Activated CD4-positive, alpha-beta memory T cell treated with anti-CD3 and anti-CD28 coated beads, Interleukin-2, amount 10 ng/mL, durations not matched to agents 7 days and 5 days (primary cell): ENCODE data around the gene PDIA4. TPM values are rescaled to one million over a fixed set of nuclear protein-coding genes. Genes with fewer than 3 reads are reported as not detected.

Experiments
- CTCF ChIA-PET: fragments of 350-600 bp; sonication (Branson Sonifier 250); formaldehyde crosslinking; loops from one replicate; lab custom pipeline; 2021; ENCODE audit warnings: antibody characterized with exemption, inconsistent platforms; lab: Charles Lee
- POLR2A ChIA-PET: fragments of 350-600 bp; sonication (Branson Sonifier 250); formaldehyde crosslinking; loops from one replicate; lab custom pipeline; 2021; ENCODE audit warnings: antibody characterized with exemption; lab: Charles Lee
- DNase-seq: peaks from one replicate; pipeline ENCODE4 v3.0.0-alpha.2; 2020
- H3K27ac Mint-ChIP-seq: one replicate; pipeline ENCODE4 v1.8.0; 2021; ENCODE audit warnings: mild to moderate bottlenecking, mixed read lengths
- H3K27me3 Mint-ChIP-seq: one replicate; pipeline ENCODE4 v1.8.0; 2021; ENCODE audit warnings: mixed read lengths
- H3K36me3 Mint-ChIP-seq: one replicate; pipeline ENCODE4 v1.8.0; 2021; ENCODE audit warnings: low read depth, mixed read lengths
- H3K4me1 Mint-ChIP-seq: one replicate; pipeline ENCODE4 v1.8.0; 2021; ENCODE audit warnings: mixed read lengths
- H3K4me3 Mint-ChIP-seq: one replicate; pipeline ENCODE4 v1.8.0; 2021; ENCODE audit warnings: mild to moderate bottlenecking, mixed read lengths
- H3K9me3 Mint-ChIP-seq: one replicate; pipeline ENCODE4 v1.8.0; 2021; ENCODE audit warnings: mixed read lengths
- total RNA-seq, 2 experiments: library from RNA; stranded (reverse); gene quantifications; one replicate each; pipeline ENCODE4 v1.2.3, GENCODE V29; 2021

Gene PDIA4
- total RNA-seq, 2 experiments from 2014 or later, result 108 TPM

DNA sequence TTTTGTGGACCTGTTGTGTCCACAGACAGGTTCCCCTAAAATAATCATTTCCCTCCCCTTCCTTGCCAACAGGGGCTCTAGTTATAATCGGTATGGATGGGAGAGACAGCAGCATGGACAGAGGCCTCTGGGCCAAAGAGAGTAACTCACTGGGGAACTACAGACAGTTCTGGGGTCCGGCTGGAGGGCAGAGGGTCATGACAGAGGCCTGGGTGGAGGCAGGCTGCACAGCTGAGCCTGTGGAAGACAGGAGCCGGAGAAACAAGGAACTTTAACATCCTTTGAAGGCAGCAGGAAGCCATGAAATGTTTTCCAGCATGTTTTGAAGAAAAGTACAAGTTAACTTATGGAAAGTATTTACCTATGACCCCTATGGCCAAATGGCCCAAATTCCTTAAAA is 68.6 kb downstream of the PDIA4 start:
- no peaks in the 10 kb centered on the region for H3K36me3 Mint-ChIP-seq
- no peak overlapping the region for H3K27ac Mint-ChIP-seq
- H3K9me3 Mint-ChIP-seq, result no peaks in the 10 kb centered on the region
- H3K4me1 Mint-ChIP-seq, result peaks cover 21% of the 10 kb centered on the region
- H3K27me3 Mint-ChIP-seq, result peaks cover 3% of the 10 kb centered on the region
- DNase-seq, result no peak
- ChIA-PET POLR2A (interaction anchor here (1.6 kb wide), 1 partner anchor 18 kb away, joined by 4 read pairs; no protein-coding TSS in a partner anchor), CTCF (interaction anchor here (0.5 kb wide), 1 partner anchor 149 kb away, joined by 4 read pairs; no protein-coding TSS in a partner anchor)
- no peak overlapping the region for H3K4me3 Mint-ChIP-seq

DNA sequence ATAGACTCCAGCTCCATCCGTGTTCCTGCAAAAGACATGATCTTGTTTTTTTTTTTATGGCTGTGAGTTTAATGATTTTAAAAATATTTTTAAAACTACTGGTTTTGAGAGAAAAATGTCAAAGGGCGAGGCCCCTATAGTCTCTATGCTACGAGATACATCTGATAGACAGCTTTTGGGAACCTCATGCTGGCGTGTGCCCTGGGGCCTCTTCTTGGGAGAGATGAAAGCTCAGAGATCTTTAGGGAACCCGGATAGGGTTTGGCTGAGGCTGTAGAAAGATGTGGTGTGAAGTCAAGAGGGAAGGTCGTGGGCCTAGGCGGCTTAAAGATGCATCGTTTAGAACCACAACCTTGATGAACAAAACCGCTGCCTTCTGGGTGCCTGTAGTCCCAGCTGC is 70.2 kb downstream of the PDIA4 start:
- ChIA-PET POLR2A (no interaction called here), CTCF (interaction anchor here (0.7 to 1.4 kb wide), 3 partner anchors 8 to 788 kb away, joined by 3 to 4 read pairs (median 4); no protein-coding TSS in a partner anchor)
- Mint-ChIP-seq H3K27ac (no peak overlapping the region), H3K4me1 (peaks cover 7% of the 10 kb centered on the region), H3K27me3 (no peaks in the 10 kb centered on the region), H3K9me3 (no peaks in the 10 kb centered on the region), H3K4me3 (no peak overlapping the region), H3K36me3 (no peaks in the 10 kb centered on the region)
- DNase-seq, result no peak

DNA sequence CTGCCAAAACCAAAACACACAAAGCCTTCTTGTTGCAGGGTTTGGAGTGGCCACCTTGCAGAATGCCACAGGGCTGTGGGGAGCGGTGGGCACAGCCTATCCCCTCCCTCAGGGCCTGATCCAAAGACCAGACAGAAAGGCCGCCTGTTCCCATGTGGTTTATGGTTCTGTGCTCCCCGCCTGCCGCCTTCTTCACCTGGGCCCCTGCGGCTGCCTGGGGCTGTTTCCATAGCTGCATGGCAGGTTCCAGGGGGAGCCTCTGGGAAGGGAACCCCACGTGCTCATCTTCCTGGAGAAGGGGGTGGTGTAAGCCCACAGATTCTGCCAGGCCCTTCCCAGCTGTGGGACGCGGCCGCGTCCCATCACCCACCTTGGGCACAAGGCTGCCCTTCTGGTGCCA is 73.5 kb downstream of the PDIA4 start:
- Mint-ChIP-seq H3K27me3 (peaks cover 2% of the 10 kb centered on the region), H3K27ac (no peak overlapping the region), H3K9me3 (no peaks in the 10 kb centered on the region), H3K36me3 (no peaks in the 10 kb centered on the region), H3K4me3 (no peak overlapping the region), H3K4me1 (no peaks in the 10 kb centered on the region)
- CTCF ChIA-PET, result no interaction called here
- DNase-seq, result no peak
- POLR2A ChIA-PET, result no interaction called here

DNA sequence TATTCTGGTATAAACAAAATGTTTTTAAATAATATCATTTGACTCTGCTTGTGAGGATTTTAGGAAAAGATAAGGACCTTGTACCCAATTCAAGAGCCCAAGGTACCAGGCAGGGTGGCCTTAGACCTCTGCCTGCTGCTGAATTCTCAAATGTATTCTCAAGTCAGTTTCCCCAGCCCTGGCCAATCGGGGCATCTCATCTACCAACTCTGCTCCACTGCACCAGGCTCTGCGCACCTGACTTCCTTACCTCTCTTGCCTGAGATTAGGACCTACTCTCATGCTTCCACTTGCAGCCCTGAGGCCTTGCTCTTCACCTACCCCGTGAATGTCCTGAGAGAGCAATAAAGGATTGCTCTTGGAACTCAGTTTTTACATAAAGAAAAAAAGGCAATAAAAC is 74.6 kb downstream of the PDIA4 start:
- Mint-ChIP-seq H3K27ac (no peak overlapping the region), H3K4me3 (no peak overlapping the region), H3K4me1 (no peaks in the 10 kb centered on the region), H3K27me3 (peaks cover 2% of the 10 kb centered on the region), H3K9me3 (no peaks in the 10 kb centered on the region), H3K36me3 (no peaks in the 10 kb centered on the region)
- POLR2A ChIA-PET, result no interaction called here
- CTCF ChIA-PET, result no interaction called here
- no peak for DNase-seq

Other genes starting within 250 kb of the PDIA4 start
- 10 to 100 TPM; 87.7 to 88.4 TPM for gene EZH2, start 144.2 kb downstream of the PDIA4 start, total RNA-seq
- 1 to 10 TPM; 6.0 to 7.0 TPM for gene ZNF786, start 62.2 kb upstream of the PDIA4 start, total RNA-seq
- gene ZNF425, start 97.8 kb upstream of the PDIA4 start, total RNA-seq, result 1 to 10 TPM; 1.1 TPM
- 10 to 100 TPM; 12.1 to 13.7 TPM for gene ZNF398, start 118.9 kb upstream of the PDIA4 start, total RNA-seq
- 10 to 100 TPM; 66.1 to 66.6 TPM for gene ZNF282, start 167.0 kb upstream of the PDIA4 start, total RNA-seq
- 10 to 100 TPM; 13.5 to 14.5 TPM for gene ZNF212, start 211.1 kb upstream of the PDIA4 start, total RNA-seq
- 10 to 100 TPM; 14.4 to 15.8 TPM for gene ZNF783, start 233.7 kb upstream of the PDIA4 start, total RNA-seq